H1 (cell line): ENCODE measurements around the gene ARHGEF2.

Experiments
- EP300 ChIP-seq, 2 experiments: IDR thresholded peaks; 1 replicate in 1 of 2; 2 replicates in 1 of 2; pipeline ENCODE4 v1.6.1; 2011 to 2012; ENCODE audit warnings: low read depth in 2 of 2, low read length in 2 of 2, mild to moderate bottlenecking in 2 of 2, borderline replicate concordance in 1 of 2, inconsistent platforms in 1 of 2, moderate library complexity in 1 of 2
- KDM1A ChIP-seq: fragments of 200-600, 300-600 bp; sonication (generic); IDR thresholded peaks from 2 replicates; pipeline ENCODE4 v1.7.1; 2016; ENCODE audit warnings: mild to moderate bottlenecking, low read length, borderline replicate concordance
- TF ChIP-seq, protein P1 (sequence below), 3 experiments: IDR thresholded peaks; 1 replicate in 2 of 3; 2 replicates in 1 of 3; pipeline versions ENCODE4 v1.5.1 to v1.6.1; 2011; ENCODE audit warnings: low read length in 3 of 3, mild to moderate bottlenecking in 3 of 3, inconsistent platforms in 2 of 3, low read depth in 1 of 3, moderate library complexity in 1 of 3; ENCODE audit not compliant: insufficient read depth in 1 of 3; ENCODE audit errors: control extremely low read depth in 1 of 3

DNA sequence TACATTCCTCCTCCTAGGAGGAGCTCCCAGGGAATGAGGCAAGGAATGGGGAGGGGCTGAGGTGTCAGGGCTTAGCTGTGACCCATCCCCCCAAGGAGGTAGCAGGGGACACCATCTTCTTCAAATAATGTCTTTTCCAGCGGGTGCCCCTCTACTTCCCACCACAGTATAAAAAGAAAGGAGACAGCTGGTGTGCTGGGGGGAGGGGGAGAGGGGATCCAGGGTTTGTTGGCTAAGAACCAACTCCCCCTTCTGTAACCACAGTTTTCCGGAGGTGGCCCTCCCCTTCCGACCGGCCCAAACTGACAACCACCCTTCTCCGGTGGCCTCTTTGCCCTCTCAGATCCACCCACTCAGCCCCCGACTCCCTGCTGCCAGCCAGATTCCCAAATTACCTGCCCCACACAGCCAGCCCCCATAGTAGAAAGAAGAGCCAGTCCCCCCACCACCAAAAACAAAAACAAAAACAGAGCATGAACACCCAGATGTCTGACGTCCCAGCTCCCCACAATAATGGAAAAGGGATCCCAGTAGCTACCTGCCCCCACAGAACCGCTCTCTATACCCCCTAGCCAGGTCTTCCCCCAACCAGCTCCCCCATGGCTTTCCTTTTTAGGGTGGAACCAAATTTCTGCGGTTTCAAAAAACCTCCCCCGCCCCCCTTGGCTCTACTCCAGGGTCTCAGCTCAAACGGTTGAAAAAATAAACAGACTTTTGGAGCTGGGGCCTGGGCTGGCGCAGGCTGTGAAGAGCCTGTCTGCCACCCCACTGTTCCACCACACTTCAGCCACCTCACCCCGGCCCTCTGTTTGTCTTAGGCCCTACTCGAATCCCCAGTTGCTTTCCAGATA, 2.1 kb downstream of the ARHGEF2 start:
- TF ChIP-seq, protein P1, sequence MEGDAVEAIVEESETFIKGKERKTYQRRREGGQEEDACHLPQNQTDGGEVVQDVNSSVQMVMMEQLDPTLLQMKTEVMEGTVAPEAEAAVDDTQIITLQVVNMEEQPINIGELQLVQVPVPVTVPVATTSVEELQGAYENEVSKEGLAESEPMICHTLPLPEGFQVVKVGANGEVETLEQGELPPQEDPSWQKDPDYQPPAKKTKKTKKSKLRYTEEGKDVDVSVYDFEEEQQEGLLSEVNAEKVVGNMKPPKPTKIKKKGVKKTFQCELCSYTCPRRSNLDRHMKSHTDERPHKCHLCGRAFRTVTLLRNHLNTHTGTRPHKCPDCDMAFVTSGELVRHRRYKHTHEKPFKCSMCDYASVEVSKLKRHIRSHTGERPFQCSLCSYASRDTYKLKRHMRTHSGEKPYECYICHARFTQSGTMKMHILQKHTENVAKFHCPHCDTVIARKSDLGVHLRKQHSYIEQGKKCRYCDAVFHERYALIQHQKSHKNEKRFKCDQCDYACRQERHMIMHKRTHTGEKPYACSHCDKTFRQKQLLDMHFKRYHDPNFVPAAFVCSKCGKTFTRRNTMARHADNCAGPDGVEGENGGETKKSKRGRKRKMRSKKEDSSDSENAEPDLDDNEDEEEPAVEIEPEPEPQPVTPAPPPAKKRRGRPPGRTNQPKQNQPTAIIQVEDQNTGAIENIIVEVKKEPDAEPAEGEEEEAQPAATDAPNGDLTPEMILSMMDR (IDR thresholded peaks at IDR 0.05; ENCODE audit: control extremely low read depth in 1 of 3, insufficient read depth in 1 of 3, low read depth in 1 of 3, low read length in 3 of 3), result no peak
- TF ChIP-seq KDM1A (no peak), EP300 (IDR thresholded peaks at IDR 0.05; ENCODE audit: borderline replicate concordance in 1 of 2, low read depth in 2 of 2, low read length in 2 of 2) (no peak)
